DOHH2 (cell line): ENCODE results near the gene EEFSEC.

ENCODE experiments used
- CTCF ChIP-seq: fragments of 200-600 bp; sonication (generic); IDR thresholded peaks from one replicate; pipeline ENCODE4 v1.5.1; 2014; ENCODE audit warnings: antibody characterized with exemption, mild to moderate bottlenecking, low read depth, low read length; ENCODE audit not compliant: poor library complexity, severe bottlenecking
- EZH2phosphoT487 ChIP-seq: fragments of 200-600 bp; sonication (generic); IDR thresholded peaks from 2 replicates; pipeline ENCODE4 v1.6.1; 2017; ENCODE audit warnings: borderline replicate concordance, mild to moderate bottlenecking, antibody characterized with exemption, low read length, moderate library complexity, mixed read lengths

- TF ChIP-seq CTCF (no peak), EZH2phosphoT487 (no peak)
These were observed 190.2 kb downstream of the EEFSEC start for GRCh38 chr3:128343287-128344051.
